Uterus (tissue), 4 donors: ENCODE measurements around the gene NXPH4. TPM values are rescaled to one million over a fixed set of nuclear protein-coding genes. Genes with fewer than 3 reads are reported as not detected.
A peak's percentile ranks its signal among the peaks of the same experiment; 100 is the strongest.

Source experiments
- DNase-seq, 2 donors: peaks; one replicate each; pipeline ENCODE4 v3.0.0-alpha.2; 2019 to 2020
- H3K27ac ChIP-seq, 2 donors: fragments of 200-600 bp; sonication (generic); 1 replicate in 1 of 2; 2 replicates in 1 of 2; pipeline ENCODE4 v1.5.1; 2016 to 2018
- H3K27me3 ChIP-seq, 2 donors: fragments of 200-600 bp; sonication (generic); one replicate each; pipeline ENCODE4 v1.5.1; 2018 to 2019; ENCODE audit warnings: control low read depth in 1 of 2
- H3K36me3 ChIP-seq, 2 donors: fragments of 200-600 bp; sonication (generic); one replicate each; pipeline ENCODE4 v1.5.1; 2019; ENCODE audit warnings: control low read depth in 1 of 2
- H3K4me1 ChIP-seq, 2 donors: fragments of 200-600 bp; sonication (generic); one replicate each; pipeline ENCODE4 v1.5.1; 2018 to 2019; ENCODE audit warnings: control low read depth in 1 of 2
- H3K4me3 ChIP-seq, 2 donors: fragments of 200-600 bp; sonication (generic); 1 replicate in 1 of 2; 2 replicates in 1 of 2; pipeline ENCODE4 v1.5.1; 2018 to 2019; ENCODE audit warnings: mild to moderate bottlenecking in 1 of 2
- H3K9me3 ChIP-seq, 2 donors: fragments of 200-600 bp; sonication (generic); one replicate each; pipeline ENCODE4 v1.5.1; 2019; ENCODE audit warnings: control low read depth in 1 of 2
- POLR2A ChIP-seq, 2 donors: fragments of 450-650 bp; IDR thresholded peaks; one replicate each; pipeline ENCODE4 v1.6.1; 2016; ENCODE audit warnings: antibody characterized with exemption in 2 of 2, mild to moderate bottlenecking in 1 of 2, moderate library complexity in 1 of 2
- intact Hi-C: fragments of 100-400 bp; cut with DNase I; formaldehyde crosslinking; loops from one replicate; pipeline ENCODE4 v1.15.1; 2023; ENCODE audit warnings: low total_unique reads
- total RNA-seq, 4 donors: library from RNA; depleted of rRNA in 3 of 4; stranded (reverse); fragments of >200 nt in 3 of 4; gene quantifications; one replicate each; pipeline versions ENCODE4 v1.1.0 to v1.2.4, GENCODE V29; 2014 to 2023
- TF ChIP-seq, protein P1 (sequence below), 4 experiments: fragments of 200-600 bp in 2 of 4; fragments of 450-650 bp in 2 of 4; sonication (generic) in 2 of 4; IDR thresholded peaks; one replicate each; pipeline ENCODE4 v1.5.1; 2016 to 2019; ENCODE audit warnings: antibody characterized with exemption in 4 of 4, mild to moderate bottlenecking in 2 of 4, moderate library complexity in 1 of 4
- donor health status: DM: yes; HTN: yes; CAD: no.

The NXPH4 gene
- total RNA-seq, 4 donors from 2014 or later = 6.3 TPM; not detected in 3

DNA sequence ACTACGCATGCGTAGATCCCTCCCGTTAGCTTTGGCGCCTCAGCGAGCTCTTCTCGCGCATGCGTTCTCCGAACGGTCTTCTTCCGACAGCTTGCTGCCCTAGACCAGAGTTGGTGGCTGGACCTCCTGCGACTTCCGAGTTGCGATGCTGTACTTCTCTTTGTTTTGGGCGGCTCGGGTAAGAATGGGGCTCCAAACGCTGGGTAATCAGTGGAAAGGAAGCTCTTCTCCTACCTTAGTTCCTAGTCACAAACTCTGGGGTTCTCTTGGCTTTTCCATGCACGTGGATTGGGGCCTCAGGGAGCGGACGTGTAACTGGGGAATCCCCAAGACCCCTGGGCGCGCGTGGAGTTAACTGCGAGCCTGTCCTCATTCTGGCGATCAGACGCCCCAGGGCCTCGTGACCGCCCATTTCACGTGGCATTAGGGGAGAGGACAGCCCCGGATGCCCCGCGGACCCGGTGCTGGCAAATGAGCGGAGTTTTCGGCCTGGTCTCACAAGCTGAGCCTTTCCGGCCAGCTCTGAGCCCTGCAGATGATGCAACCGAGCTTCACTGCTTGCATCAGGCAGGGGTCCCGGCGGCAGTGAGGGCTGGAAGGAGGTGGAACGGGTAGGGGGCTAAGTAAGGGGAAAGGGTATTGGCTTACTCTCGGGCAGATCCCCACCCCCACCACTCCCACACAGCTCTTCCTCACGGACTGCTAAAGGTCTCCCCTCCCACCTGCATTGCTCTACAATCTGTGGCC is 13.2 kb downstream of the NXPH4 start, which contains the start of gene SHMT2:
TSS of gene SHMT2 (plus strand) at position 78 of the 747 bp plus-strand sequence. CDS start at position 146, 68 bp downstream.
- peak; percentile 94 to 95 for DNase-seq
- peaks cover 0 to 5% of the 10 kb centered on the region in 2 donors for H3K27me3 ChIP-seq
- H3K4me1 ChIP-seq = peaks cover 0 to 6% of the 10 kb centered on the region in 2 donors
- intact Hi-C loops = no loop called here
- H3K27ac ChIP-seq = peak within 1 kb of the TSS; percentile 50 to 65
- peak within 1 kb of the TSS; percentile 48 to 63 for H3K4me3 ChIP-seq
- H3K36me3 ChIP-seq = no peaks in the 10 kb centered on the region
- TF ChIP-seq, protein P1, sequence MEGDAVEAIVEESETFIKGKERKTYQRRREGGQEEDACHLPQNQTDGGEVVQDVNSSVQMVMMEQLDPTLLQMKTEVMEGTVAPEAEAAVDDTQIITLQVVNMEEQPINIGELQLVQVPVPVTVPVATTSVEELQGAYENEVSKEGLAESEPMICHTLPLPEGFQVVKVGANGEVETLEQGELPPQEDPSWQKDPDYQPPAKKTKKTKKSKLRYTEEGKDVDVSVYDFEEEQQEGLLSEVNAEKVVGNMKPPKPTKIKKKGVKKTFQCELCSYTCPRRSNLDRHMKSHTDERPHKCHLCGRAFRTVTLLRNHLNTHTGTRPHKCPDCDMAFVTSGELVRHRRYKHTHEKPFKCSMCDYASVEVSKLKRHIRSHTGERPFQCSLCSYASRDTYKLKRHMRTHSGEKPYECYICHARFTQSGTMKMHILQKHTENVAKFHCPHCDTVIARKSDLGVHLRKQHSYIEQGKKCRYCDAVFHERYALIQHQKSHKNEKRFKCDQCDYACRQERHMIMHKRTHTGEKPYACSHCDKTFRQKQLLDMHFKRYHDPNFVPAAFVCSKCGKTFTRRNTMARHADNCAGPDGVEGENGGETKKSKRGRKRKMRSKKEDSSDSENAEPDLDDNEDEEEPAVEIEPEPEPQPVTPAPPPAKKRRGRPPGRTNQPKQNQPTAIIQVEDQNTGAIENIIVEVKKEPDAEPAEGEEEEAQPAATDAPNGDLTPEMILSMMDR (IDR thresholded peaks at IDR 0.05) = peak in 2 of 4 experiments; percentile 5 to 44
- peak; percentile 26 to 38 for TF ChIP-seq POLR2A (IDR thresholded peaks at IDR 0.05)
- H3K9me3 ChIP-seq = no peaks in the 10 kb centered on the region

DNA sequence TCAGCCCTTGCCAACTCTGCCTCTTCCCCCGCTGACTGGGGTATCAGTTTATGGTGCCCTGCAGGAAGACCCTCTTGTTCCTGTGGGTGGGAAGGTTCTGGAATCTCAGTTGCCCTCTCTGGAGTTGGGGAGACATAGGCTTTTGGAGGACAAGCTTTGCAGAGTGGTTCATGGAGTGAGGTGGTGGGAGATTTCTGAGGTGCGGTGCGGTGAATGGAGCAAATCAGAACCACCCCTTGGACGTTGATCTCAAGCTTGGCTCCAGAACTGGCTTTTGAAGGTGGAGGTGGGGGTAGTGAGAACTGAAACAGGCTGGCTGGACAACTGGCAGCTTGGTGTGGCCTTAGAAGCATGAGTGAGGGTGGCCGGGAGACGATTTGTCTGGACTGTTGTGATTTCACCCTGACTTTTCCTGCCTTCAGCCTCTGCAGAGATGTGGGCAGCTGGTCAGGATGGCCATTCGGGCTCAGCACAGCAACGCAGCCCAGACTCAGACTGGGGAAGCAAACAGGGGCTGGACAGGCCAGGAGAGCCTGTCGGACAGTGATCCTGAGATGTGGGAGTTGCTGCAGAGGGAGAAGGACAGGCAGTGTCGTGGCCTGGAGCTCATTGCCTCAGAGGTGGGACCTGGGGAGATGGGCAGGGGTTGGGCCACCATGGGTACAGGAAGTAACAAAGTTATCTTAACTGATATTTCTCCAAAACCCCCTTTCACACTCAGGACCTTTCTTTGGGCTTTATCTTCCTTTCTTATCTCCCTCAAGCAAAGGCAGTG is 14.0 kb downstream of the NXPH4 start:
- Histone ChIP-seq H3K27ac (peak overlapping the region in 1 of 2 donors; percentile 65), H3K4me1 (peaks cover 0 to 6% of the 10 kb centered on the region in 2 donors), H3K36me3 (no peaks in the 10 kb centered on the region), H3K9me3 (no peaks in the 10 kb centered on the region), H3K4me3 (peak overlapping the region; percentile 48 to 63), H3K27me3 (no peaks in the 10 kb centered on the region)
- TF ChIP-seq, protein P1 (IDR thresholded peaks at IDR 0.05) = no peak
- no peak for TF ChIP-seq POLR2A (IDR thresholded peaks at IDR 0.05)
- DNase-seq = no peak
- intact Hi-C loops = no loop called here

DNA sequence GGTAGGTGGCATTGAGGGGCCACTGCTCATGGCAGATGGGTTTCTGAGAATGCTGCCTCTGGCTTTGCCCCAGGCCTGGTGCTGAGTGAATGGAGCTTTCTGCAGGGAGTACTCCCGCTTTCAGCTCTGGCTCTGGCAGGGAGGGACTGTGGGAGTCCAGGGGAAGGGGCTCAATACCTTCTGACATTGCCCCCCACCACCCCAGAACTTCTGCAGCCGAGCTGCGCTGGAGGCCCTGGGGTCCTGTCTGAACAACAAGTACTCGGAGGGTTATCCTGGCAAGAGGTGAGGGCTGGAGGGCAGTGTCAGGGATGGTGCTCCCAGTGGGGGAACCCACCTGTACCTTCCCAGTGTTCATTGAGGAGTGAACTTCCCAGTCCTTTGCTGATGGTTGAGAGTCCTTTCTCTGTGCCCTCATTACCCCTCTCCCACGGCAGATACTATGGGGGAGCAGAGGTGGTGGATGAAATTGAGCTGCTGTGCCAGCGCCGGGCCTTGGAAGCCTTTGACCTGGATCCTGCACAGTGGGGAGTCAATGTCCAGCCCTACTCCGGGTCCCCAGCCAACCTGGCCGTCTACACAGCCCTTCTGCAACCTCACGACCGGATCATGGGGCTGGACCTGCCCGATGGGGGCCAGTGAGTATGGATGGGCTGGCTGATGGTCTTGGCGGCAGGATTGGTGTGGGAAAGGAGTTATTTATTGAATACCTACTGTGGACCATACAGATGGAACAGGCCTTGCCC is 14.9 kb downstream of the NXPH4 start:
- Histone ChIP-seq H3K4me3 (no peak overlapping the region), H3K36me3 (no peaks in the 10 kb centered on the region), H3K27me3 (no peaks in the 10 kb centered on the region), H3K27ac (no peak overlapping the region), H3K9me3 (no peaks in the 10 kb centered on the region), H3K4me1 (peaks cover 0 to 6% of the 10 kb centered on the region in 2 donors)
- no peak for DNase-seq
- intact Hi-C loops = no loop called here
- TF ChIP-seq POLR2A (IDR thresholded peaks at IDR 0.05) = no peak
- TF ChIP-seq, protein P1 (IDR thresholded peaks at IDR 0.05) = no peak

DNA sequence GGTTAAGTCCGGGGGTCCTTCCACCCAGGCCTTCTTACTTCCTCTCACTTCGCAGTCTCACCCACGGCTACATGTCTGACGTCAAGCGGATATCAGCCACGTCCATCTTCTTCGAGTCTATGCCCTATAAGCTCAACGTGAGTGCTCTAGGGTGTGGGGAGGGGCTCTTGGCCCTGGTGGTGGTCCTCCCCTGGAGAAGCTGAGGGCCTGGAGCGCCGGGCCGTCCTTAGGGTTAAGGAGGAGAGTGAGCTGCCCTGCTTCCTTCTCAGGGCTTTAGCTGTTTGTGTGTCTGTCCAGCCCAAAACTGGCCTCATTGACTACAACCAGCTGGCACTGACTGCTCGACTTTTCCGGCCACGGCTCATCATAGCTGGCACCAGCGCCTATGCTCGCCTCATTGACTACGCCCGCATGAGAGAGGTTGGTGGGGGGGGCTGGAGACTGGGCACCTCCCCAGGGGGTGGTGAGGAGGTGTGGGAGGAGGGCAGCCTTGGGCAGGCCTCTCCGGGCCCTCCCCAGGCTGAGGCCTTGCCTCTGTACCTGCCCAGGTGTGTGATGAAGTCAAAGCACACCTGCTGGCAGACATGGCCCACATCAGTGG is 15.7 kb downstream of the NXPH4 start:
- intact Hi-C loops = no loop called here
- Histone ChIP-seq H3K27me3 (no peaks in the 10 kb centered on the region), H3K9me3 (no peaks in the 10 kb centered on the region), H3K4me3 (no peak overlapping the region), H3K4me1 (no peaks in the 10 kb centered on the region), H3K36me3 (no peaks in the 10 kb centered on the region), H3K27ac (no peak overlapping the region)
- DNase-seq = no peak
- TF ChIP-seq, protein P1 (IDR thresholded peaks at IDR 0.05) = no peak
- TF ChIP-seq POLR2A (IDR thresholded peaks at IDR 0.05) = no peak
